ENCODE data around the gene RPL7L1.
"Not testable (repeated sequence)": the region's sequence is repeated elsewhere in the genome, so short reads cannot be mapped to it uniquely, and the experiment has no call there.

RPL7L1 gene

GRCh38 chr6:42891199-42891722 lies 11.8 kb downstream of the RPL7L1 start:
- no peak for DNase-seq (ENCODE audit: low read depth)

GRCh38 chr6:42894041-42894828 lies 14.8 kb downstream of the RPL7L1 start:
- DNase-seq (ENCODE audit: low read depth): not testable (repeated sequence)

- no peak for DNase-seq (ENCODE audit: low read depth)
Observed at GRCh38 chr6:42896178-42896719, 16.8 kb downstream of the RPL7L1 start.

- DNase-seq (ENCODE audit: low read depth): peak; percentile 58
Observed at GRCh38 chr6:42898891-42899361, 19.5 kb downstream of the RPL7L1 start.

- no peak for DNase-seq (ENCODE audit: low read depth)
Observed at GRCh38 chr6:42899871-42900270, 20.5 kb downstream of the RPL7L1 start.

- DNase-seq (ENCODE audit: low read depth): peak; percentile 35
Observed at GRCh38 chr6:42901538-42901957, 22.1 kb downstream of the RPL7L1 start.

GRCh38 chr6:42902429-42903263 lies 23.2 kb downstream of the RPL7L1 start:
- DNase-seq (ENCODE audit: low read depth): not testable (repeated sequence)

GRCh38 chr6:42904467-42904866 lies 25.1 kb downstream of the RPL7L1 start:
- DNase-seq (ENCODE audit: low read depth): no peak

- no peak for DNase-seq (ENCODE audit: low read depth)
Observed at GRCh38 chr6:42907336-42907735, 27.9 kb downstream of the RPL7L1 start.

GRCh38 chr6:42909835-42910234 lies 30.4 kb downstream of the RPL7L1 start:
- DNase-seq (ENCODE audit: low read depth): no peak

GRCh38 chr6:42911171-42912021 lies 32.0 kb downstream of the RPL7L1 start:
- no peak for DNase-seq (ENCODE audit: low read depth)

GRCh38 chr6:42914546-42914945 lies 35.1 kb downstream of the RPL7L1 start:
- no peak for DNase-seq (ENCODE audit: low read depth)

- DNase-seq (ENCODE audit: low read depth): no peak
Observed at GRCh38 chr6:42915732-42916131, 36.3 kb downstream of the RPL7L1 start, which contains the start of gene PTCRA. TSS of gene PTCRA (plus strand) at chr6:42916053. CDS start at chr6:42916070, 17 bp downstream.

GRCh38 chr6:42916288-42916687 lies 36.9 kb downstream of the RPL7L1 start:
- no peak for DNase-seq (ENCODE audit: low read depth)

- no peak for DNase-seq (ENCODE audit: low read depth)
Observed at GRCh38 chr6:42921801-42922200, 42.4 kb downstream of the RPL7L1 start.

GRCh38 chr6:42923666-42924065 lies 44.2 kb downstream of the RPL7L1 start:
- no peak for DNase-seq (ENCODE audit: low read depth)

- DNase-seq (ENCODE audit: low read depth): no peak
Observed at GRCh38 chr6:42925248-42925857, 45.9 kb downstream of the RPL7L1 start.

GRCh38 chr6:42928986-42929820 lies 49.8 kb downstream of the RPL7L1 start, which contains the start of gene CNPY3:
TSS of gene CNPY3 (plus strand) at chr6:42929480. CDS start at chr6:42929571, 91 bp downstream.
- DNase-seq (ENCODE audit: low read depth): peak; percentile 86

GRCh38 chr6:42929821-42930360 lies 50.5 kb downstream of the RPL7L1 start:
- peak; percentile 22 for DNase-seq (ENCODE audit: low read depth)

- DNase-seq (ENCODE audit: low read depth): no peak
Observed at GRCh38 chr6:42932412-42932811, 53.0 kb downstream of the RPL7L1 start.

Measured in stimulated activated CD8-positive, alpha-beta memory T cell treated with anti-CD3 and anti-CD28 coated beads, Interleukin-15, amount 100 ng/mL, for 1 hour (primary cell).